HPDE6-E6E7 (cell line): ENCODE results near the gene ABCC11.
"Not testable (repeated sequence)": the region's sequence is repeated elsewhere in the genome, so short reads cannot be mapped to it uniquely, and the experiment has no call there.

ENCODE experiments used
- DNase-seq: peaks from one replicate; pipeline ENCODE4 v3.0.0; 2011; ENCODE audit warnings: missing footprints; ENCODE audit errors: extremely low spot score

The ABCC11 gene

GRCh38 chr16:48203974-48204824 lies 43.1 kb downstream of the ABCC11 start:
- DNase-seq = no peak

GRCh38 chr16:48201515-48202201 lies 45.7 kb downstream of the ABCC11 start:
- DNase-seq = no peak

GRCh38 chr16:48197294-48197693 lies 50.0 kb downstream of the ABCC11 start:
- no peak for DNase-seq

GRCh38 chr16:48194828-48195556 lies 52.3 kb downstream of the ABCC11 start:
- DNase-seq = peak; percentile 99

- no peak for DNase-seq
Observed at GRCh38 chr16:48193846-48194245, 53.5 kb downstream of the ABCC11 start.

GRCh38 chr16:48188449-48189102 lies 58.8 kb downstream of the ABCC11 start:
- no peak for DNase-seq

- no peak for DNase-seq
Observed at GRCh38 chr16:48187779-48188178, 59.6 kb downstream of the ABCC11 start.

- DNase-seq = no peak
Observed at GRCh38 chr16:48184681-48185080, 62.7 kb downstream of the ABCC11 start.

- no peak for DNase-seq
Observed at GRCh38 chr16:48182979-48183537, 64.3 kb downstream of the ABCC11 start.

GRCh38 chr16:48181746-48182520 lies 65.4 kb downstream of the ABCC11 start:
- DNase-seq = not testable (repeated sequence)

- no peak for DNase-seq
Observed at GRCh38 chr16:48180868-48181480, 66.4 kb downstream of the ABCC11 start.

GRCh38 chr16:48176635-48177408 lies 70.5 kb downstream of the ABCC11 start:
- DNase-seq = no peak

- no peak for DNase-seq
Observed at GRCh38 chr16:48173889-48174288, 73.5 kb downstream of the ABCC11 start.

GRCh38 chr16:48172682-48173081 lies 74.7 kb downstream of the ABCC11 start:
- no peak for DNase-seq

- DNase-seq = no peak
Observed at GRCh38 chr16:48169896-48170295, 77.4 kb downstream of the ABCC11 start.

GRCh38 chr16:48168075-48168474 lies 79.3 kb downstream of the ABCC11 start:
- no peak for DNase-seq

- DNase-seq = not testable (repeated sequence)
Observed at GRCh38 chr16:48166617-48167016, 80.7 kb downstream of the ABCC11 start.

GRCh38 chr16:48165961-48166578 lies 81.3 kb downstream of the ABCC11 start:
- no peak for DNase-seq
